Measurements from ENCODE around the gene SHCBP1L. TPM values are rescaled to one million over a fixed set of nuclear protein-coding genes. Genes with fewer than 3 reads are reported as not detected.

SHCBP1L gene
- total and polyA plus RNA-seq, 11 donors = 0.31 TPM; not detected in 10

- DNase-seq (no peak), ATAC-seq (no peak)
- Histone ChIP-seq H3K4me3 (no peak overlapping the region), H3K36me3 (peaks cover 0 to 100% (median 100%) of the 10 kb centered on the region in 9 donors), H3K27ac (no peak overlapping the region), H3K4me1 (no peaks in the 10 kb centered on the region), H3K27me3 (no peaks in the 10 kb centered on the region), H3K9me3 (no peaks in the 10 kb centered on the region)
- no peak for TF ChIP-seq POLR2A (IDR thresholded peaks at IDR 0.05)
- TF ChIP-seq, protein P1, sequence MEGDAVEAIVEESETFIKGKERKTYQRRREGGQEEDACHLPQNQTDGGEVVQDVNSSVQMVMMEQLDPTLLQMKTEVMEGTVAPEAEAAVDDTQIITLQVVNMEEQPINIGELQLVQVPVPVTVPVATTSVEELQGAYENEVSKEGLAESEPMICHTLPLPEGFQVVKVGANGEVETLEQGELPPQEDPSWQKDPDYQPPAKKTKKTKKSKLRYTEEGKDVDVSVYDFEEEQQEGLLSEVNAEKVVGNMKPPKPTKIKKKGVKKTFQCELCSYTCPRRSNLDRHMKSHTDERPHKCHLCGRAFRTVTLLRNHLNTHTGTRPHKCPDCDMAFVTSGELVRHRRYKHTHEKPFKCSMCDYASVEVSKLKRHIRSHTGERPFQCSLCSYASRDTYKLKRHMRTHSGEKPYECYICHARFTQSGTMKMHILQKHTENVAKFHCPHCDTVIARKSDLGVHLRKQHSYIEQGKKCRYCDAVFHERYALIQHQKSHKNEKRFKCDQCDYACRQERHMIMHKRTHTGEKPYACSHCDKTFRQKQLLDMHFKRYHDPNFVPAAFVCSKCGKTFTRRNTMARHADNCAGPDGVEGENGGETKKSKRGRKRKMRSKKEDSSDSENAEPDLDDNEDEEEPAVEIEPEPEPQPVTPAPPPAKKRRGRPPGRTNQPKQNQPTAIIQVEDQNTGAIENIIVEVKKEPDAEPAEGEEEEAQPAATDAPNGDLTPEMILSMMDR (IDR thresholded peaks at IDR 0.05) = no peak
- WGBS, 4 donors = 88 to 98% (median 95%) methylated on average over 3 of the region's 3 CpGs
- intact Hi-C loops (cut with DNase I) = no loop called here
These were observed 80.1 kb downstream of the SHCBP1L start for GRCh38 chr1:182872881-182873280.

- TF ChIP-seq, protein P1 (IDR thresholded peaks at IDR 0.05) = no peak
- no peak for TF ChIP-seq POLR2A (IDR thresholded peaks at IDR 0.05)
- intact Hi-C loops (cut with DNase I) = loop anchor here in 1 of 10 donors (10.0 kb wide), 1 partner anchor 266 kb away; no protein-coding TSS in a partner anchor
- peaks cover 0 to 100% (median 100%) of the 10 kb centered on the region in 9 donors for H3K36me3 ChIP-seq
These were observed 83.7 kb downstream of the SHCBP1L start for GRCh38 chr1:182869241-182869666.

GRCh38 chr1:182867861-182868260, 85.1 kb downstream of the SHCBP1L start:
- Histone ChIP-seq H3K4me3 (no peak overlapping the region), H3K27me3 (no peaks in the 10 kb centered on the region), H3K27ac (no peak overlapping the region), H3K4me1 (no peaks in the 10 kb centered on the region), H3K36me3 (peaks cover 0 to 100% (median 100%) of the 10 kb centered on the region in 9 donors), H3K9me3 (no peaks in the 10 kb centered on the region)
- TF ChIP-seq, protein P1 (IDR thresholded peaks at IDR 0.05) = no peak
- no peak for TF ChIP-seq POLR2A (IDR thresholded peaks at IDR 0.05)
- DNase-seq (no peak), ATAC-seq (no peak)
- intact Hi-C loops (cut with DNase I) = loop anchor here in 1 of 10 donors (10.0 kb wide), 1 partner anchor 267 kb away; no protein-coding TSS in a partner anchor

More at GRCh38 chr1:182869241-182869666, 83.7 kb downstream of the SHCBP1L start:
- Histone ChIP-seq H3K4me3 (no peak overlapping the region), H3K4me1 (no peaks in the 10 kb centered on the region), H3K27ac (no peak overlapping the region), H3K9me3 (no peaks in the 10 kb centered on the region), H3K27me3 (no peaks in the 10 kb centered on the region)
- no peak for DNase-seq
- WGBS, 4 donors = 95 to 98% (median 97%) methylated on average over 12 of the region's 12 CpGs
- peak in 2 of 4 donors; percentile 7 to 39 for ATAC-seq

DNA sequence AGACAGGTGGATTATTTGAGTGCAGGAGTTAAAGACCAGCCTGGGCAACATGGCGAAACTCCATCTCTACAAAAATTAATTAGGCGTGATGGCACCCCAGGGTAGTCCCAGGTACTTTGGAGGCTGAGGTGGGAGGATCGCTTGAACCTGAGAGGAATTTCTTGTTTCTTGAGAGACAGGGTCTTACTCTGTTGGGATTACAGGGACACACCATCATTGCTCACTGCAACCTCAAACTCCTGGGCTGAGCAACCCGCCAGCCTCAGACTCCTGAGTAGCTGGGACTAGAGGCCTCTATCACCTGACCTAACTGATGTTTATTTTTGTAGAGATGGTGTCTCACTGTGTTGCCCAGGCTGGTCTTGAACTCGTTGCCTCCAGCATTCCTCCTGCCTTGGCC, 89.0 kb downstream of the SHCBP1L start:
- H3K4me3 ChIP-seq = no peak overlapping the region
- H3K9me3 ChIP-seq = no peaks in the 10 kb centered on the region
- intact Hi-C loops (cut with DNase I) = loop anchor here in 1 of 10 donors (10.0 kb wide), 1 partner anchor 271 kb away; no protein-coding TSS in a partner anchor
- no peaks in the 10 kb centered on the region for H3K27me3 ChIP-seq
- ATAC-seq (no peak), DNase-seq (no peak)
- H3K4me1 ChIP-seq = no peaks in the 10 kb centered on the region
- WGBS, 4 donors = 93 to 96% (median 95%) methylated on average over 5 of the region's 5 CpGs
- H3K27ac ChIP-seq = no peak overlapping the region
- TF ChIP-seq, protein P1 (IDR thresholded peaks at IDR 0.05) = no peak
- no peak for TF ChIP-seq POLR2A (IDR thresholded peaks at IDR 0.05)
- H3K36me3 ChIP-seq = peaks cover 4 to 100% (median 100%) of the 10 kb centered on the region in 9 donors

Measured in heart left ventricle (tissue), 16 donors.